Right atrium auricular region (tissue), 2 donors: ENCODE data around the gene BCORL1. TPM values are rescaled to one million over a fixed set of nuclear protein-coding genes. Genes with fewer than 3 reads are reported as not detected.

Source experiments
- DNase-seq: peaks from one replicate; pipeline ENCODE4 v3.0.0-alpha.2; 2019; ENCODE audit warnings: low spot score
- H3K27ac ChIP-seq, 2 donors: fragments of 200-600 bp; sonication (generic); 1 replicate in 1 of 2; 2 replicates in 1 of 2; pipeline ENCODE4 v1.5.1; 2016 to 2019
- H3K27me3 ChIP-seq, 2 donors: fragments of 200-600 bp; sonication (generic); one replicate each; pipeline versions ENCODE4 v1.5.1 to v1.6.0; 2017 to 2019
- H3K36me3 ChIP-seq: fragments of 200-600 bp; sonication (generic); one replicate; pipeline ENCODE4 v1.5.1; 2016
- H3K4me1 ChIP-seq, 2 donors: fragments of 200-600 bp; sonication (generic); one replicate each; pipeline versions ENCODE4 v1.5.1 to v1.6.0; 2017 to 2019
- H3K4me3 ChIP-seq, 2 donors: fragments of 200-600 bp; sonication (generic); 1 replicate in 1 of 2; 2 replicates in 1 of 2; pipeline ENCODE4 v1.5.1; 2017 to 2019; ENCODE audit warnings: mild to moderate bottlenecking in 1 of 2, moderate library complexity in 1 of 2
- H3K9me3 ChIP-seq, 2 donors: fragments of 200-600 bp; sonication (generic); one replicate each; pipeline ENCODE4 v1.5.1; 2019
- total RNA-seq, 2 donors: library from RNA; depleted of rRNA; stranded (reverse); fragments of >200 nt; gene quantifications; one replicate each; pipeline ENCODE4 v1.1.0, GENCODE V29; 2016
- TF ChIP-seq, protein P1 (sequence below), 2 donors: fragments of 200-600 bp; sonication (generic); IDR thresholded peaks; one replicate each; pipeline ENCODE4 v1.5.1; 2019; ENCODE audit warnings: antibody characterized with exemption in 2 of 2

Gene BCORL1, protein sequence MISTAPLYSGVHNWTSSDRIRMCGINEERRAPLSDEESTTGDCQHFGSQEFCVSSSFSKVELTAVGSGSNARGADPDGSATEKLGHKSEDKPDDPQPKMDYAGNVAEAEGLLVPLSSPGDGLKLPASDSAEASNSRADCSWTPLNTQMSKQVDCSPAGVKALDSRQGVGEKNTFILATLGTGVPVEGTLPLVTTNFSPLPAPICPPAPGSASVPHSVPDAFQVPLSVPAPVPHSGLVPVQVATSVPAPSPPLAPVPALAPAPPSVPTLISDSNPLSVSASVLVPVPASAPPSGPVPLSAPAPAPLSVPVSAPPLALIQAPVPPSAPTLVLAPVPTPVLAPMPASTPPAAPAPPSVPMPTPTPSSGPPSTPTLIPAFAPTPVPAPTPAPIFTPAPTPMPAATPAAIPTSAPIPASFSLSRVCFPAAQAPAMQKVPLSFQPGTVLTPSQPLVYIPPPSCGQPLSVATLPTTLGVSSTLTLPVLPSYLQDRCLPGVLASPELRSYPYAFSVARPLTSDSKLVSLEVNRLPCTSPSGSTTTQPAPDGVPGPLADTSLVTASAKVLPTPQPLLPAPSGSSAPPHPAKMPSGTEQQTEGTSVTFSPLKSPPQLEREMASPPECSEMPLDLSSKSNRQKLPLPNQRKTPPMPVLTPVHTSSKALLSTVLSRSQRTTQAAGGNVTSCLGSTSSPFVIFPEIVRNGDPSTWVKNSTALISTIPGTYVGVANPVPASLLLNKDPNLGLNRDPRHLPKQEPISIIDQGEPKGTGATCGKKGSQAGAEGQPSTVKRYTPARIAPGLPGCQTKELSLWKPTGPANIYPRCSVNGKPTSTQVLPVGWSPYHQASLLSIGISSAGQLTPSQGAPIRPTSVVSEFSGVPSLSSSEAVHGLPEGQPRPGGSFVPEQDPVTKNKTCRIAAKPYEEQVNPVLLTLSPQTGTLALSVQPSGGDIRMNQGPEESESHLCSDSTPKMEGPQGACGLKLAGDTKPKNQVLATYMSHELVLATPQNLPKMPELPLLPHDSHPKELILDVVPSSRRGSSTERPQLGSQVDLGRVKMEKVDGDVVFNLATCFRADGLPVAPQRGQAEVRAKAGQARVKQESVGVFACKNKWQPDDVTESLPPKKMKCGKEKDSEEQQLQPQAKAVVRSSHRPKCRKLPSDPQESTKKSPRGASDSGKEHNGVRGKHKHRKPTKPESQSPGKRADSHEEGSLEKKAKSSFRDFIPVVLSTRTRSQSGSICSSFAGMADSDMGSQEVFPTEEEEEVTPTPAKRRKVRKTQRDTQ (N-terminal part only)
- total RNA-seq = 1 to 10 TPM; 3.1 to 7.5 TPM

DNA sequence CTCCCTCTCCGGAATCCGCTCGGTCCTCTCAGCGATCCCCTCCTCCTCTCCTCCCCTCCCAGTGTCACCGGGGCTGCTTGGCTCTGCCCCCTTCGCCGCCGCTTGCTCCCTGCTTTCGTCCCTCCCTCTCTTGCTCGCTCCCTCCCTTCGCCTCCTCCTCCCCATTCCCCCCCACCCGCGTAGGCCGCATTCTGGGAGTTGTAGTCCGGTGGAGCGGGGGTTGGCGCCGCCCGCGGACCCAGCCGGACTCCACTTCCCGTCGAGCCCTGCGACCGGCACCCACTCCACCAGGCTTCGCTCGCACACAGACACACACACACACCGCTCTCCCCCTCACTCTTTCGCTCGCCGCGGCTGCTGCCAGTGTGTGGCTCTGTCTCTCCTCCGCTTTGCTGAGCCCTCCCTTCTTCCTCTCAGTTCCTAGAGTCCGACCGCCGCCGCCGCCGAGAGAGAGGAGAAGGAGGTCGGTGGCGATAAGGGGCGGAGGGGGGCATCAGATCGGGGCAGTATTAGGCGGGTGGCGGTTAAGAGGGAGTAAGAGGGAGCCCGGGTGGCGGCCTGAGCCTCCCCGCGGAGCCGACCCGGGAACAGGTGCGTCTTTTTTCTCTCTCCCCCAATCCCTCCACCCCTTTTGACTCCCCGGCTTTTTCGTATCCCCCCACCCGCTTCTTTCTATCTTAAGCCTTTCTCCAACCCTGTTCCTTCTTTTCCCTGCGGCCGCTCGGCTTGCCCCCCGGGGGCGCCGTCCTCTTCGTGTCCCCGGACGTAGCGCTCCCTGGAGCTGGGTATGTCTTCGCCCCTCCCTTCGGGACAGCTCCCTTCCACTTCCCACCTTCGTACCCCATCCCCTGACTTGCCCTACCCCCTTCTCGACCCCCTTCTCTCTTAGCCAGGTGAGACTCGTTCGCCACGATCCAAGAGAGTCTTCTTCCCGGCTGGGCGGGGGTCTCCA, at the start of gene BCORL1:
TSS of gene BCORL1 (plus strand) at position 336 of the 952 bp plus-strand sequence. CDS start 22,597 bp downstream, outside the sequence.
- no peaks in the 10 kb centered on the region for H3K27me3 ChIP-seq
- H3K4me3 ChIP-seq = peak within 1 kb of the TSS in 1 of 2 donors; percentile 59
- H3K27ac ChIP-seq = peak within 1 kb of the TSS in 1 of 2 donors; percentile 86
- TF ChIP-seq, protein P1, sequence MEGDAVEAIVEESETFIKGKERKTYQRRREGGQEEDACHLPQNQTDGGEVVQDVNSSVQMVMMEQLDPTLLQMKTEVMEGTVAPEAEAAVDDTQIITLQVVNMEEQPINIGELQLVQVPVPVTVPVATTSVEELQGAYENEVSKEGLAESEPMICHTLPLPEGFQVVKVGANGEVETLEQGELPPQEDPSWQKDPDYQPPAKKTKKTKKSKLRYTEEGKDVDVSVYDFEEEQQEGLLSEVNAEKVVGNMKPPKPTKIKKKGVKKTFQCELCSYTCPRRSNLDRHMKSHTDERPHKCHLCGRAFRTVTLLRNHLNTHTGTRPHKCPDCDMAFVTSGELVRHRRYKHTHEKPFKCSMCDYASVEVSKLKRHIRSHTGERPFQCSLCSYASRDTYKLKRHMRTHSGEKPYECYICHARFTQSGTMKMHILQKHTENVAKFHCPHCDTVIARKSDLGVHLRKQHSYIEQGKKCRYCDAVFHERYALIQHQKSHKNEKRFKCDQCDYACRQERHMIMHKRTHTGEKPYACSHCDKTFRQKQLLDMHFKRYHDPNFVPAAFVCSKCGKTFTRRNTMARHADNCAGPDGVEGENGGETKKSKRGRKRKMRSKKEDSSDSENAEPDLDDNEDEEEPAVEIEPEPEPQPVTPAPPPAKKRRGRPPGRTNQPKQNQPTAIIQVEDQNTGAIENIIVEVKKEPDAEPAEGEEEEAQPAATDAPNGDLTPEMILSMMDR (IDR thresholded peaks at IDR 0.05) = no peak
- H3K9me3 ChIP-seq = no peaks in the 10 kb centered on the region
- peak; percentile 90 for DNase-seq
- peaks cover 0 to 7% of the 10 kb centered on the region in 2 donors for H3K4me1 ChIP-seq
- no peaks in the 10 kb centered on the region for H3K36me3 ChIP-seq

DNA sequence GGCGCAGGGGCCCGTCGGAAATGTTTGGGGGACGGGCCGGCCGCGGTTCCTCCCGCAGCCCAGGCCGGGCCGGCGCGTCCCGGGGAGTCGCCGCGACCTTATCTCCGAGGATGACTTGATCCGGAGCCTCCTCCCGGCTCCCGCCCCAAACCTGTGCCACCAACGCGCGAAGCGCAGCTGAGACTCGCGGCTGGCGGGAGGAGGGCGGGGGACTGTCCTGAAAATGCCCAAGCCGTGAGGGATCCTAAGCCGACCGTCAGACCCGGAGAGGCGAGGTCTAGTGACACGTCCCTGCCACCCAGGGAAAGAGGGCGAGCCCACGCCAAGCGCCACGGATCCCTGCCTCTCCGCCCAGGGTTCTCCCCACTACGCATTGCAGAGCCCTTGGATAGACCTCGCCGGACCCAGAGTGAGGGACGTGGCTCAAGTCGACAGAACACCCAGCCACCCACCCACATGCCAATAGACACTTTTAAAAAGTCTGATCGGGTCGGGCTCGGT, 49.6 kb upstream of the BCORL1 start:
- DNase-seq = no peak
- TF ChIP-seq, protein P1 (IDR thresholded peaks at IDR 0.05) = no peak

DNA sequence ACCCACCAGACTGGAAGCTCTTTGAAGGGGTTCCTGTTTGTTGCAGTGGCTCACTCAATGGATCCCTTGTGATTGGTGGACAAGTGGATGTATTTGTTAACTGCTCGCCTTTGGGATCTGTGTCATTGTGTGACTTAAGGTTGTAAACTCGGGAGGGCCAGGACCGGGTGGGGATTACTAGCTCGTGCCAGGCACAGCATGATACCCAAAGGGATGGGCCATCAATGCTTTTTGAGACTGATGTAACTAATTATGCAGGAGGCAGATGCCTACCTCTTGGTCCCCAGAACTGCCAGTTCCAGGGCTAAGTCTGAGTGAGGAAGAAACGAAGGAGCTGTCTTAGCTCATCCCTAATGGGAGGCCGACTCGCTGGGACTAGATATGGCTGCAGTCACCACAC, 48.7 kb upstream of the BCORL1 start:
- TF ChIP-seq, protein P1 (IDR thresholded peaks at IDR 0.05) = no peak
- Histone ChIP-seq H3K9me3 (no peaks in the 10 kb centered on the region), H3K27ac (no peak overlapping the region), H3K4me1 (no peaks in the 10 kb centered on the region), H3K4me3 (no peak overlapping the region), H3K36me3 (no peaks in the 10 kb centered on the region), H3K27me3 (no peaks in the 10 kb centered on the region)
- DNase-seq = no peak

More for the DNA sequence above, 49.6 kb upstream of the BCORL1 start:
- peak overlapping the region; percentile 48 to 67 for H3K27ac ChIP-seq
- H3K4me3 ChIP-seq = peak overlapping the region; percentile 38 to 58
- H3K4me1 ChIP-seq = no peaks in the 10 kb centered on the region
- no peaks in the 10 kb centered on the region for H3K9me3 ChIP-seq
- no peaks in the 10 kb centered on the region for H3K27me3 ChIP-seq
- H3K36me3 ChIP-seq = no peaks in the 10 kb centered on the region

DNA sequence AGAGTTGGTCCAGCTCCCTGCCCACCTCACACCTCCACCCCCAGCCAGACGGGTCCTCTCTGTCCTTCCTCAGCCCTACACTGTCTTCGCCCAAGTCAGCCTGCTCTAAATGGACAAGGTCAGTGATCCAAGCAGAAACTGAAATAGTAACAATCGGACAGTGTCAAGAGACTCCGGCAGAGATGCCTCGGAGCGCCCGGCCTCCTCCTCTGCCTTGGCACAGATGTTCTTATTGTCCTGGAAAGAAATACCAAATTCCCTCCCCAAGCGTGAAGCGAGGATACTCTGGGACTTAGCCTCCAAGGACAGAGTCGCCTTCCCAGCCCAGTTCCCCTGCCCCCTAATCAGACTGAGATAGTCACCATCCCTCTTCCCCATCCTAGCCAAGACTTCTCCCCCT, 48.0 kb upstream of the BCORL1 start:
- Histone ChIP-seq H3K9me3 (no peaks in the 10 kb centered on the region), H3K4me1 (no peaks in the 10 kb centered on the region), H3K27me3 (no peaks in the 10 kb centered on the region), H3K4me3 (no peak overlapping the region), H3K36me3 (no peaks in the 10 kb centered on the region), H3K27ac (no peak overlapping the region)
- no peak for DNase-seq
- TF ChIP-seq, protein P1 (IDR thresholded peaks at IDR 0.05) = no peak
